ENCODE data around the gene TRPM2. TPM values are rescaled to one million over a fixed set of nuclear protein-coding genes. Genes with fewer than 3 reads are reported as not detected.

TRPM2 gene
- total and polyA plus RNA-seq, 2 of the 4 experiments (the other 2 are of a cell fraction): not detected

DNA sequence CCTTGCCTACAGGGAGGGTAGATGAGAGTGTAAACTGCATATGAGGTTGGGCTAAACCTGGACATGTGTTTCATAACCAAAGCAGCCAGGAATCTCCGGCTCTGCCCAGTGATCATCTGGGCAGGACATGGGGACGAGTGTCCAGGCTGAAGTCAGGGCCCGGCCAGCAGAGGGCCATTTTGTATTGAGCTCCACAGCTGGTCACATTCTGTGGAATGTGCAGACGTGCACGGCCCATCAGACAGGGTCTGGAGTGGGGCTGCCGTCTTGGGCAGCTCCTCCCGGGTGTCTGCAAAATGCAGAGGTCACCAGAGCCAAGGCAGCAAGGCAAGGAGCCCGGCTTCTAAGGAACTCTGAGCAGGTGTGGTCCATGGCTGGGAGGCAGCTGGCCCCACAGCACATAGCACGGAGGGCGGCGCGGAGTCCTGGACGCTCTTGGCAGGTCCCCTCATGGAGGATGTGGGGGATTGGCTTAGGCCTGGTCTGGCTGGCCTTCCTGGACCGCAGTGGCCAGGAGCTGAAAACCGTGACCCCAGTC lies 108.1 kb downstream of the TRPM2 start:
- WGBS, 2 experiments (ENCODE audit: extremely low coverage in 2 of 2, insufficient read length in 1 of 2): 34% methylated on average over 9 of the region's 15 CpGs; no CpG with 5 or more reads in 1 of the 2 experiments
- Histone ChIP-seq H3K4me1 (ENCODE audit: control insufficient read depth, insufficient read depth, low read length) (no peaks in the 10 kb centered on the region), H4K91ac (ENCODE audit: insufficient read depth, low read depth, low read length) (no peak overlapping the region), H3K4ac (ENCODE audit: low read depth, low read length) (no peak overlapping the region), H3K79me1 (ENCODE audit: low read depth in 1 of 2, low read length in 2 of 2) (no peaks in the 10 kb centered on the region), H3K9me1 (ENCODE audit: insufficient read depth, low read length) (no peaks in the 10 kb centered on the region), H3K14ac (replicated peaks; ENCODE audit: low read depth, low read length) (no peak overlapping the region), H3K27ac (ENCODE audit: insufficient read depth, low read length) (no peak overlapping the region), H4K8ac (ENCODE audit: low read depth in 2 of 2, low read length in 2 of 2) (no peak overlapping the region), H4K5ac (ENCODE audit: low read depth, low read length) (no peak overlapping the region), H3K56ac (ENCODE audit: extremely low read depth, insufficient read depth, low read length) (no peak overlapping the region), H3K23ac (ENCODE audit: low read depth, low read length) (no peak overlapping the region), H2BK20ac (ENCODE audit: low read depth, low read length) (no peak overlapping the region), H3K27me3 (ENCODE audit: control insufficient read depth, insufficient read depth, low read length) (no peaks in the 10 kb centered on the region), H3K36me3 (ENCODE audit: control insufficient read depth, insufficient read depth, low read length) (no peaks in the 10 kb centered on the region), H3K9me3 (ENCODE audit: control insufficient read depth, insufficient read depth, low read length) (no peaks in the 10 kb centered on the region), H3K4me2 (ENCODE audit: low read depth, low read length) (no peak overlapping the region), H3K4me3 (ENCODE audit: insufficient read depth, low read depth, low read length) (no peak overlapping the region), H2AK5ac (ENCODE audit: low read depth, low read length) (no peak overlapping the region), H2AK9ac (replicated peaks; ENCODE audit: low read depth, low read length, poor library complexity) (no peak overlapping the region), H2BK120ac (ENCODE audit: low read depth, low read length) (no peak overlapping the region), H3K9ac (ENCODE audit: low read depth, low read length) (no peak overlapping the region), H4K20me1 (ENCODE audit: insufficient read depth, low read length) (no peaks in the 10 kb centered on the region), H2AFZ (replicated peaks; ENCODE audit: low read length, poor library complexity) (no peak overlapping the region), H2BK5ac (ENCODE audit: low read depth, low read length, poor library complexity, severe bottlenecking) (no peak overlapping the region), H2BK15ac (ENCODE audit: low read depth, low read length) (no peak overlapping the region), H3K18ac (ENCODE audit: low read depth, low read length) (no peak overlapping the region)
- no TSS peak for BruUV-seq (replicated peaks)
- intact Hi-C loops (cut with micrococcal nuclease): no loop called here
- dilution Hi-C loops (cut with HindIII; ENCODE audit: low sequenced_read_pairs, unreplicated experiment): no loop called here
- TF ChIP-seq, protein P1, sequence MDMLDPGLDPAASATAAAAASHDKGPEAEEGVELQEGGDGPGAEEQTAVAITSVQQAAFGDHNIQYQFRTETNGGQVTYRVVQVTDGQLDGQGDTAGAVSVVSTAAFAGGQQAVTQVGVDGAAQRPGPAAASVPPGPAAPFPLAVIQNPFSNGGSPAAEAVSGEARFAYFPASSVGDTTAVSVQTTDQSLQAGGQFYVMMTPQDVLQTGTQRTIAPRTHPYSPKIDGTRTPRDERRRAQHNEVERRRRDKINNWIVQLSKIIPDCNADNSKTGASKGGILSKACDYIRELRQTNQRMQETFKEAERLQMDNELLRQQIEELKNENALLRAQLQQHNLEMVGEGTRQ (IDR thresholded peaks at IDR 0.05; ENCODE audit: low read depth, low read length): no peak
- TF ChIP-seq BHLHE40 (IDR thresholded peaks at IDR 0.05; ENCODE audit: low read depth, low read length): no peak
- TF ChIP-seq POLR2A (IDR thresholded peaks at IDR 0.05; ENCODE audit: low read depth, low read length): no peak
- no peak for TF ChIP-seq FOS (IDR thresholded peaks at IDR 0.05; ENCODE audit: low read depth, low read length)
- no peak for TF ChIP-seq RAD21 (IDR thresholded peaks at IDR 0.05; ENCODE audit: low read length)
- no peak for TF ChIP-seq MXI1 (IDR thresholded peaks at IDR 0.05; ENCODE audit: borderline replicate concordance, low read depth, low read length)
- no peak for TF ChIP-seq CTCF (conservative IDR thresholded peaks at IDR 0.05; ENCODE audit: low read depth, low read length)
- no peak for TF ChIP-seq CHD1 (IDR thresholded peaks at IDR 0.05; ENCODE audit: low read depth, low read length)
- TF ChIP-seq RCOR1 (IDR thresholded peaks at IDR 0.05; ENCODE audit: insufficient replicate concordance, low read length): no peak
- no peak for TF ChIP-seq NFE2L2 (IDR thresholded peaks at IDR 0.05; ENCODE audit: low read depth, low read length)
- TF ChIP-seq CEBPB (IDR thresholded peaks at IDR 0.05; ENCODE audit: low read depth, low read length): no peak
- TF ChIP-seq SMC3 (IDR thresholded peaks at IDR 0.05; ENCODE audit: low read depth, low read length): no peak
- TF ChIP-seq MAFK (IDR thresholded peaks at IDR 0.05; ENCODE audit: low read depth, low read length): no peak
- no peak for TF ChIP-seq RFX5 (IDR thresholded peaks at IDR 0.05; ENCODE audit: low read depth, low read length)
- no peak for TF ChIP-seq ELK1 (IDR thresholded peaks at IDR 0.05; ENCODE audit: borderline replicate concordance, low read depth, low read length)
- TF ChIP-seq MAZ (IDR thresholded peaks at IDR 0.05; ENCODE audit: borderline replicate concordance, low read depth, low read length): no peak
- ATAC-seq (ENCODE audit: low read depth) (0 out of 2 replicates have a peak, but pooled peaks have one; percentile 40), DNase-seq (no peak)
- in situ Hi-C loops (cut with MboI; ENCODE audit: low sequenced_read_pairs): no loop called here
- POLR2A ChIA-PET (ENCODE audit: unreplicated experiment): no interaction called here
- CTCF ChIA-PET: interaction anchor here (0.6 kb wide), 1 partner anchor 9 kb away, joined by 4 read pairs; no protein-coding TSS in a partner anchor

Measured in IMR-90 (cell line).